ENCODE measurements around the gene TAF1. TPM values are rescaled to one million over a fixed set of nuclear protein-coding genes. Genes with fewer than 3 reads are reported as not detected.
"Not testable (repeated sequence)": the region's sequence is repeated elsewhere in the genome, so short reads cannot be mapped to it uniquely, and the experiment has no call there.

TAF1 gene
- total RNA-seq, 1 donor = 29.8 TPM

GRCh38 chrX:71510161-71510560 lies 144.0 kb downstream of the TAF1 start:
- TF ChIP-seq CTCF (IDR thresholded peaks at IDR 0.05; ENCODE audit: insufficient read depth, low read length) = no peak
- no peak overlapping the region for H3K4me3 ChIP-seq (ENCODE audit: low read depth, low read length)
- no peak for DNase-seq (ENCODE audit: low read depth)

- not testable (repeated sequence) for H3K4me3 ChIP-seq (ENCODE audit: low read depth, low read length); DNase-seq (ENCODE audit: low read depth)
Observed at GRCh38 chrX:71513731-71514130, 147.6 kb downstream of the TAF1 start.

GRCh38 chrX:71514367-71515037 lies 148.3 kb downstream of the TAF1 start:
- DNase-seq (ENCODE audit: low read depth) = no peak
- TF ChIP-seq CTCF (IDR thresholded peaks at IDR 0.05; ENCODE audit: insufficient read depth, low read length) = no peak
- no peak overlapping the region for H3K4me3 ChIP-seq (ENCODE audit: low read depth, low read length)

DNA sequence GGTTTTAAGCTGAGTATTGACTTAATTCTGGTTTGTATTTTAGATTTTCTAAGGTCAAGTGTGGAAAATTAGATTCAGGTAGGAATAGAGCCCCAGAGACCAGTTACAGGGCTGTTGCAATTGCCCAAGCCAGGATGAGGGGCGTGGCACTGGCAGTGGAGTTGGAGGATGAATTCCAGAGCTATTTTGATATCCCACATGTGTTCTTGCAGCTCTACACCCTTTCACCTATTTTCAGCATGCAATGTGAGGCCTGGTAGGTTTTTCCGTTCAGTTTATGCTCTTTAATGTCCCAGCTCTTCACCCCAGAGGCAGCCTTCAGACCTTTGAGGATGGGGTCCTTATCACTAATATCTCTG lies 148.9 kb downstream of the TAF1 start:
- peak; percentile 44 for DNase-seq (ENCODE audit: low read depth)
- no peak overlapping the region for H3K4me3 ChIP-seq (ENCODE audit: low read depth, low read length)
- TF ChIP-seq CTCF (IDR thresholded peaks at IDR 0.05; ENCODE audit: insufficient read depth, low read length) = no peak

Small RNA genes lying within 50 kb of the gene (small RNA-seq; reads per million reads assigned to genes)
- not detected for gene AL590762.4
- not detected for gene RF00019

Other genes starting within 250 kb of the TAF1 start
- 12.4 and 24.3 TPM in 2 replicates for gene MED12, start 247.8 kb upstream of the TAF1 start, total RNA-seq (ENCODE audit: low replicate concordance)
- 1.5 and 4.2 TPM in 2 replicates for gene NLGN3, start 221.5 kb upstream of the TAF1 start, total RNA-seq (ENCODE audit: low replicate concordance)
- not detected in 2 replicates for gene GJB1, start 143.1 kb upstream of the TAF1 start, total RNA-seq (ENCODE audit: low replicate concordance)
- 10.6 and 20.3 TPM in 2 replicates for gene ZMYM3, start 112.2 kb upstream of the TAF1 start, total RNA-seq (ENCODE audit: low replicate concordance)
- gene NONO, start 82.7 kb upstream of the TAF1 start, total RNA-seq (ENCODE audit: low replicate concordance) = 330 and 444 TPM in 2 replicates
- gene ITGB1BP2, start 64.6 kb upstream of the TAF1 start, total RNA-seq (ENCODE audit: low replicate concordance) = 2.6 and 6.2 TPM in 2 replicates
- 93.7 and 174 TPM in 2 replicates for gene OGT, start 166.7 kb downstream of the TAF1 start, total RNA-seq (ENCODE audit: low replicate concordance)
- 2.3 and 2.4 TPM in 2 replicates for gene GCNA, start 212.1 kb downstream of the TAF1 start, total RNA-seq (ENCODE audit: low replicate concordance)

Measured in fibroblast of the aortic adventitia (primary cell).